WTC11 (cell line): Measurements from ENCODE around the gene CHST11. TPM values are rescaled to one million over a fixed set of nuclear protein-coding genes. Genes with fewer than 3 reads are reported as not detected.

Source experiments
- ATAC-seq: fragments of 200-7000 bp; cut with Tn5 transposase; 2 replicates; pipeline ENCODE4 v1.10.0; 2021; ENCODE audit warnings: mild to moderate bottlenecking, moderate library complexity
- CTCF ChIA-PET: fragments of 300-600 bp; sonication (Branson Sonifier 250); formaldehyde crosslinking; loops from one replicate; lab custom pipeline; 2021; ENCODE audit warnings: antibody characterized with exemption; lab: Charles Lee
- POLR2A ChIA-PET: fragments of 350-600 bp; sonication (Branson Sonifier 250); formaldehyde crosslinking; loops from one replicate; lab custom pipeline; 2021; ENCODE audit warnings: antibody characterized with exemption; lab: Charles Lee
- DNase-seq: peaks from one replicate; pipeline ENCODE4 v3.0.0; 2021; ENCODE audit warnings: low spot score
- H3K27ac Mint-ChIP-seq: 2 replicates; pipeline ENCODE4 v1.8.0; 2021; ENCODE audit warnings: mixed read lengths
- H3K27me3 Mint-ChIP-seq: 2 replicates; pipeline ENCODE4 v1.8.0; 2021; ENCODE audit warnings: low read depth, mild to moderate bottlenecking, moderate library complexity, mixed read lengths
- H3K36me3 Mint-ChIP-seq: 2 replicates; pipeline ENCODE4 v1.8.0; 2021; ENCODE audit warnings: mixed read lengths
- H3K4me1 Mint-ChIP-seq: 2 replicates; pipeline ENCODE4 v1.8.0; 2022; ENCODE audit warnings: mixed read lengths
- H3K4me3 Mint-ChIP-seq: 2 replicates; pipeline ENCODE4 v1.8.0; 2021; ENCODE audit warnings: mild to moderate bottlenecking, moderate library complexity, mixed read lengths
- H3K9me3 Mint-ChIP-seq: 2 replicates; pipeline ENCODE4 v1.8.0; 2021; ENCODE audit warnings: mixed read lengths
- AR ChIP-seq: fragments of 250-450 bp; sonication (Bioruptor Pico); IDR thresholded peaks from 2 replicates; pipeline ENCODE4 v1.9.0; 2021; ENCODE audit warnings: mild to moderate bottlenecking
- ATF6 ChIP-seq: sonication (generic); formaldehyde crosslinking; IDR thresholded peaks from 2 replicates; pipeline ENCODE4 v1.8.1; 2023; ENCODE audit warnings: mild to moderate bottlenecking, missing genetic modification reagents
- ERG ChIP-seq: fragments of 250-450 bp; sonication (Bioruptor Pico); IDR thresholded peaks from 2 replicates; pipeline ENCODE4 v1.8.0; 2021; ENCODE audit warnings: mild to moderate bottlenecking
- ETV6 ChIP-seq: sonication (generic); formaldehyde crosslinking; IDR thresholded peaks from 2 replicates; pipeline ENCODE4 v1.8.1; 2022; ENCODE audit warnings: mild to moderate bottlenecking, missing genetic modification reagents
- FOXJ3 ChIP-seq: sonication (generic); formaldehyde crosslinking; IDR thresholded peaks from 2 replicates; pipeline ENCODE4 v1.9.0; 2021; ENCODE audit warnings: missing genetic modification reagents, mild to moderate bottlenecking, borderline replicate concordance
- FOXP1 ChIP-seq: sonication (generic); formaldehyde crosslinking; IDR thresholded peaks from 2 replicates; pipeline ENCODE4 v1.8.0; 2022; ENCODE audit warnings: missing genetic modification reagents, mild to moderate bottlenecking, moderate library complexity, borderline replicate concordance
- GRHL2 ChIP-seq: fragments of 250-450 bp; sonication (Bioruptor Pico); IDR thresholded peaks from 2 replicates; pipeline ENCODE4 v1.8.0; 2022; ENCODE audit warnings: mild to moderate bottlenecking, moderate library complexity; ENCODE audit not compliant: insufficient replicate concordance, severe bottlenecking
- HMGA2 ChIP-seq: fragments of 250-450 bp; sonication (Bioruptor Pico); IDR thresholded peaks from 2 replicates; pipeline ENCODE4 v1.4.0; 2021; ENCODE audit warnings: mild to moderate bottlenecking, moderate library complexity
- IRF2 ChIP-seq: sonication (generic); formaldehyde crosslinking; IDR thresholded peaks from 2 replicates; pipeline ENCODE4 v1.8.0; 2022; ENCODE audit warnings: low read depth, missing genetic modification reagents, borderline replicate concordance
- JUN ChIP-seq: sonication (generic); formaldehyde crosslinking; IDR thresholded peaks from 2 replicates; pipeline ENCODE4 v1.8.0; 2023; ENCODE audit warnings: mild to moderate bottlenecking, missing genetic modification reagents
- NFATC4 ChIP-seq: fragments of 250-450 bp; sonication (Bioruptor Pico); IDR thresholded peaks from 2 replicates; pipeline ENCODE4 v1.9.0; 2021; ENCODE audit warnings: mild to moderate bottlenecking
- NFE2L1 ChIP-seq: sonication (generic); formaldehyde crosslinking; IDR thresholded peaks from 2 replicates; pipeline ENCODE4 v1.8.1; 2023; ENCODE audit warnings: missing genetic modification reagents
- NR2C2 ChIP-seq: sonication (generic); formaldehyde crosslinking; IDR thresholded peaks from 2 replicates; pipeline ENCODE4 v1.8.0; 2022; ENCODE audit warnings: mild to moderate bottlenecking, missing genetic modification reagents
- NR3C1 ChIP-seq: sonication (generic); formaldehyde crosslinking; conservative IDR thresholded peaks from 2 replicates; pipeline ENCODE4 v1.8.1; 2023; ENCODE audit warnings: low read depth, mild to moderate bottlenecking, missing genetic modification reagents
- PREB ChIP-seq: sonication (generic); formaldehyde crosslinking; IDR thresholded peaks from 2 replicates; pipeline ENCODE4 v1.8.1; 2022; ENCODE audit warnings: mild to moderate bottlenecking, missing genetic modification reagents, moderate library complexity, borderline replicate concordance
- ZNF317 ChIP-seq: sonication (generic); formaldehyde crosslinking; IDR thresholded peaks from 2 replicates; pipeline ENCODE4 v1.8.1; 2023; ENCODE audit warnings: low read depth, mild to moderate bottlenecking, moderate library complexity, missing genetic modification reagents, borderline replicate concordance
- ZNF423 ChIP-seq: fragments of 250-450 bp; sonication (Bioruptor Pico); IDR thresholded peaks from 2 replicates; pipeline ENCODE4 v2.1.2; 2022; ENCODE audit warnings: mild to moderate bottlenecking, moderate library complexity
- total RNA-seq: library from RNA; stranded (reverse); gene quantifications from 3 replicates; pipeline ENCODE4 v1.2.3, GENCODE V29; 2021
- TF ChIP-seq, protein P1 (sequence below): fragments of 250-450 bp; sonication (Bioruptor Pico); conservative IDR thresholded peaks from 2 replicates; pipeline ENCODE4 v1.9.0; 2021; ENCODE audit warnings: mild to moderate bottlenecking
- TF ChIP-seq, protein P2 (sequence below): sonication (generic); formaldehyde crosslinking; IDR thresholded peaks from 2 replicates; pipeline ENCODE4 v1.8.1; 2023; ENCODE audit warnings: mild to moderate bottlenecking, moderate library complexity, missing genetic modification reagents

The CHST11 gene
- total RNA-seq, 1 experiment from 2014 or later: 24.2 TPM

DNA sequence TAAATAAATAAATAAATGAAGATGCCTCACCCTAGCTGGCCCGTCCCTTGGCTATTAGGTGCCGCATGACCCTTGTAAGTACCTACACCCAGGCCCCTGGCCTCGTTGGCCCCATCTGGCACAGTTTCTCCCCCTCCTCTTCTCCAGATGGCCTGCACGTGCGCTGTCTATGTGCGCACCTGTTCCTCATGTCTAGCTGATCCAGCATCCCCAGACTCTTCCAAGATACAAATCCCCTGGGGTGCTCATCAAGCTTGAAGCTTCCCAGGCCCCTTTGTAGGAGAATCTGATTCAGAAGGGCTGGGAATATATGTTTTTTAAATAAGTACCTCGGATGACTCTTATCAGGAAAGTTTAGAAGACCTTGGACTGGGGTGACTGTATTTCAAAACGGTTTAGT lies 133.3 kb downstream of the CHST11 start:
- DNase-seq (no peak), ATAC-seq (no peak)
- no peak overlapping the region for H3K4me3 Mint-ChIP-seq
- ChIA-PET POLR2A (no interaction called here), CTCF (no interaction called here)
- H3K9me3 Mint-ChIP-seq: no peaks in the 10 kb centered on the region
- no peaks in the 10 kb centered on the region for H3K36me3 Mint-ChIP-seq
- H3K27me3 Mint-ChIP-seq: no peaks in the 10 kb centered on the region
- no peak overlapping the region for H3K27ac Mint-ChIP-seq
- peaks cover 19% of the 10 kb centered on the region for H3K4me1 Mint-ChIP-seq
- no peak for TF ChIP-seq NFE2L1 (CRISPR knock-in tag)
- no peak for TF ChIP-seq AR
- no peak for TF ChIP-seq PREB (CRISPR knock-in tag)

DNA sequence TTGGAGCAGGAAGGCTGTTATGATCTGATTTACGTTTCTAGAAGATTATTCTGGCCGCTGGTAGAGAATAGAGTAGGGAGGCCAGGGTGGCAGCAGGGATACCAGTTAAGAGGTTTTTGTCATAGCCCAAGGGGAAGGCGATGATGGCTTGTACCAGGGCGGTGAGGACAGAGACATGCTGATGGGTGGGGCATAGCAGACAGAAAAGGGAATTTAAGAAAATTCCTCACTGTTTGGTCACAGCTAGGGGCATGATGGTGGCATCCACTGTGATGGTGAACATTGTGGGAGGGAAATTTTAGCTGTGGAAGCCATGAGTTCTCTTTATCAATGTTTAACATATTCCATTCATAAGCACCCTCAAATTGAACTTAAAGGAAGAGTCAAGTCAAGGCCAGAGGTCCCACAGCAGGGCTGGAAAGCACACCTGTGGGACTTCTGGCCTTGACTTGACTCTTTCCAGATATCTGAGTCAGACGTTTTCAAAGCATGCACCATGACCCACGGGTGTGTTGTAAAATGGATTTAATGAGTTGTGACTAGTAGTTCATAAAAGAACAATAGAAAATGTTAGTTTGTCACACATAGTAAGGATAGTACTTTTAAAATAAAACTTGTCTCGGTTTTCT lies 134.6 kb downstream of the CHST11 start:
- DNase-seq: no peak
- Mint-ChIP-seq H3K27me3 (no peaks in the 10 kb centered on the region), H3K4me3 (no peak overlapping the region), H3K27ac (no peak overlapping the region), H3K36me3 (no peaks in the 10 kb centered on the region), H3K9me3 (no peaks in the 10 kb centered on the region), H3K4me1 (peaks cover 15% of the 10 kb centered on the region)
- TF ChIP-seq NR2C2 (CRISPR knock-in tag) (no peak), ZNF423 (CRISPR knock-in tag) (no peak), FOXJ3 (CRISPR knock-in tag) (no peak), ATF6 (CRISPR knock-in tag) (no peak), FOXP1 (CRISPR knock-in tag) (no peak)
- TF ChIP-seq, protein P1, sequence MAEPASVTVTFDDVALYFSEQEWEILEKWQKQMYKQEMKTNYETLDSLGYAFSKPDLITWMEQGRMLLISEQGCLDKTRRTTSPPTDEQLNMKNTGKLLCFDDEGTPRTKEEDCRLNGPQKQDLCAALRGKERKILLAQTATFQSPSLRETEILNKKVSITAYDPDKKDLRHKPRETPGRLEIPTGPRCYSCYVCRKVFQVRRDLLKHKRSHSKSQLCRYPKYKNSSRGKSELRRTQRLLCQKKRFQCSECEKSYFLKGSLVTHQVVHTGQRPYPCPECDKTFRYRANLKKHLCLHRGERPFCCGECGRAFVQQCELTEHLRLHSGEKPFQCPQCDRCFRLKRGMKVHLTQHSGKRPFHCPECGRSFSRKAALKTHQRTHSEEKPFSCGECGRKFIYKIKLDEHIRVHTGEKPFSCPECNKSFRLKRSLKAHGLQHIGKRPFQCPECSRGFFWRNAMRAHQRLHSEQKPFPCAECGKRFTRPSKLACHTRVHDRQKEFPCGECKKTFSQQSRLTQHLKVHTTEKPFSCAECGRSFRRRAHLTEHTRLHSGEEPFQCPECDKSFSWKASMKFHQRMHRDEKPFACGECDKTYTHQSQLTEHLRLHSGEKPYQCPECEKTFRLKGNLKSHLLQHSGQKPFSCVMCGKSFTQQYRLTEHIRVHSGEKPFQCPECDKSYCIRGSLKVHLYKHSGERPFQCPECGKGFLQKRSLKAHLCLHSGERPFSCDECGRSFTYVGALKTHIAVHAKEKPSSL: no peak
- TF ChIP-seq, protein P2, sequence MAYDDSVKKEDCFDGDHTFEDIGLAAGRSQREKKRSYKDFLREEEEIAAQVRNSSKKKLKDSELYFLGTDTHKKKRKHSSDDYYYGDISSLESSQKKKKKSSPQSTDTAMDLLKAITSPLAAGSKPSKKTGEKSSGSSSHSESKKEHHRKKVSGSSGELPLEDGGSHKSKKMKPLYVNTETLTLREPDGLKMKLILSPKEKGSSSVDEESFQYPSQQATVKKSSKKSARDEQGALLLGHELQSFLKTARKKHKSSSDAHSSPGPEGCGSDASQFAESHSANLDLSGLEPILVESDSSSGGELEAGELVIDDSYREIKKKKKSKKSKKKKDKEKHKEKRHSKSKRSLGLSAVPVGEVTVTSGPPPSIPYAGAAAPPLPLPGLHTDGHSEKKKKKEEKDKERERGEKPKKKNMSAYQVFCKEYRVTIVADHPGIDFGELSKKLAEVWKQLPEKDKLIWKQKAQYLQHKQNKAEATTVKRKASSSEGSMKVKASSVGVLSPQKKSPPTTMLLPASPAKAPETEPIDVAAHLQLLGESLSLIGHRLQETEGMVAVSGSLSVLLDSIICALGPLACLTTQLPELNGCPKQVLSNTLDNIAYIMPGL (CRISPR knock-in tag): no peak
- ChIA-PET POLR2A (no interaction called here), CTCF (no interaction called here)
- ATAC-seq: no peak

GRCh38 chr12:104593482-104593881 lies 136.7 kb downstream of the CHST11 start:
- Mint-ChIP-seq H3K9me3 (no peaks in the 10 kb centered on the region), H3K36me3 (no peaks in the 10 kb centered on the region), H3K27ac (no peak overlapping the region), H3K4me3 (no peak overlapping the region), H3K4me1 (peaks cover 34% of the 10 kb centered on the region), H3K27me3 (no peaks in the 10 kb centered on the region)
- CTCF ChIA-PET: no interaction called here
- ATAC-seq: no peak
- DNase-seq: no peak
- POLR2A ChIA-PET: no interaction called here
- no peak for TF ChIP-seq ETV6 (CRISPR knock-in tag)
- no peak for TF ChIP-seq JUN
- TF ChIP-seq GRHL2: no peak
- no peak for TF ChIP-seq ERG (CRISPR knock-in tag)
- TF ChIP-seq HMGA2: no peak
- no peak for TF ChIP-seq NR3C1 (CRISPR knock-in tag)
- TF ChIP-seq NFATC4 (CRISPR knock-in tag): no peak
- no peak for TF ChIP-seq ZNF317 (CRISPR knock-in tag)
- TF ChIP-seq IRF2 (CRISPR knock-in tag): no peak
